Coronary artery (tissue), 2 donors: ENCODE results near the gene CHRNB1.

Experiments used
- DNase-seq: peaks from one replicate; pipeline ENCODE4 v3.0.0-alpha.2; 2017; ENCODE audit warnings: low spot score
- H3K27ac ChIP-seq, 2 donors: fragments of 200-600 bp; sonication (generic); one replicate each; pipeline ENCODE4 v1.5.1; 2016 to 2019
- H3K4me3 ChIP-seq: fragments of 200-600 bp; sonication (generic); 2 replicates; pipeline ENCODE4 v1.5.1; 2016; ENCODE audit warnings: mild to moderate bottlenecking, moderate library complexity
- TF ChIP-seq, protein P1 (sequence below): fragments of 200-600 bp; sonication (generic); IDR thresholded peaks from one replicate; pipeline ENCODE4 v1.5.1; 2019; ENCODE audit warnings: antibody characterized with exemption

Gene CHRNB1

DNA sequence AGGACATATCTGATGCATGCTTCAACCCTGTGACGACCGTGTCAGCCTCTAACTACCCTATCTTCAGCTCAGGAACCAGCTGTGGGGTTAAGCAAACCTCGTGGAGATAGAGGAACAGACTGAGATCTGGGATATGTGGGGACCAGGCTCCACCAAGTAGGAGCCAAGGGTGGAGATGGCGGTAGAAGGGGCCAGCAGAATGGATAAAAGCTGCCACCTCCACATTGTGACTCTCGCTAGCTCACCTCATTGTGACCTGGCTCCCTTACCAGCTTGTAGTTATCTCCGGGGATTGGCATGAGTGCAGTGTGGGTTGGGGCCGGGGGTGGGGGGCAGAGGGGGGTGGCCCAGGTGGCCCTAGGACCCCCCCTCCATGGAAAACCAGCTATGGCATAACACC lies 19.5 kb upstream of the CHRNB1 start, which contains the start of gene SPEM2:
Gene SPEM2, plus strand, starts transcription at position 301 of the 400 bp plus-strand sequence. Its CDS starts 73 bp downstream, at position 374.
- no peak for DNase-seq
- Histone ChIP-seq H3K27ac (no peak within 1 kb of the TSS), H3K4me3 (no peak within 1 kb of the TSS)
- TF ChIP-seq, protein P1, sequence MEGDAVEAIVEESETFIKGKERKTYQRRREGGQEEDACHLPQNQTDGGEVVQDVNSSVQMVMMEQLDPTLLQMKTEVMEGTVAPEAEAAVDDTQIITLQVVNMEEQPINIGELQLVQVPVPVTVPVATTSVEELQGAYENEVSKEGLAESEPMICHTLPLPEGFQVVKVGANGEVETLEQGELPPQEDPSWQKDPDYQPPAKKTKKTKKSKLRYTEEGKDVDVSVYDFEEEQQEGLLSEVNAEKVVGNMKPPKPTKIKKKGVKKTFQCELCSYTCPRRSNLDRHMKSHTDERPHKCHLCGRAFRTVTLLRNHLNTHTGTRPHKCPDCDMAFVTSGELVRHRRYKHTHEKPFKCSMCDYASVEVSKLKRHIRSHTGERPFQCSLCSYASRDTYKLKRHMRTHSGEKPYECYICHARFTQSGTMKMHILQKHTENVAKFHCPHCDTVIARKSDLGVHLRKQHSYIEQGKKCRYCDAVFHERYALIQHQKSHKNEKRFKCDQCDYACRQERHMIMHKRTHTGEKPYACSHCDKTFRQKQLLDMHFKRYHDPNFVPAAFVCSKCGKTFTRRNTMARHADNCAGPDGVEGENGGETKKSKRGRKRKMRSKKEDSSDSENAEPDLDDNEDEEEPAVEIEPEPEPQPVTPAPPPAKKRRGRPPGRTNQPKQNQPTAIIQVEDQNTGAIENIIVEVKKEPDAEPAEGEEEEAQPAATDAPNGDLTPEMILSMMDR, result no peak

DNA sequence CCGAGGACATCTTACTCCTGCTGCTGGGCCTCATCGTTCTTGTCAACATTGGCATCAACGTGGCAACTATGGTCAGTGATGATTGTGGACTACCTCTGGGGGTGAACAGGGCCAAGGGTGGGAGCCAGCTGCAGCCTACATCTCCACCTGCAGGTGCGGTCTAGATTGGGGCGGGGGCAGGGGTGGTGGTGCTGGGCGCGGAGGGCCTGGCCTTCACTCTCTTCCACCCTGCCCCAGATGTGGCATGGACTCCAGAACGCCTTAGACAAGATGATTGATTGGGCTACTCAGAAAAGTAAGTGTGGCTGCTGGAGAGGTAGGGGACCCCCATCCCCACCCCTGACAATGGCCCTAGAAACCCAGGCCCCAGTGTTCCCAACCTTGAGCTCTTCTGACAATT lies 19.1 kb upstream of the CHRNB1 start:
- DNase-seq, result no peak
- Histone ChIP-seq H3K4me3 (no peak overlapping the region), H3K27ac (no peak overlapping the region)
- TF ChIP-seq, protein P1, result no peak

DNA sequence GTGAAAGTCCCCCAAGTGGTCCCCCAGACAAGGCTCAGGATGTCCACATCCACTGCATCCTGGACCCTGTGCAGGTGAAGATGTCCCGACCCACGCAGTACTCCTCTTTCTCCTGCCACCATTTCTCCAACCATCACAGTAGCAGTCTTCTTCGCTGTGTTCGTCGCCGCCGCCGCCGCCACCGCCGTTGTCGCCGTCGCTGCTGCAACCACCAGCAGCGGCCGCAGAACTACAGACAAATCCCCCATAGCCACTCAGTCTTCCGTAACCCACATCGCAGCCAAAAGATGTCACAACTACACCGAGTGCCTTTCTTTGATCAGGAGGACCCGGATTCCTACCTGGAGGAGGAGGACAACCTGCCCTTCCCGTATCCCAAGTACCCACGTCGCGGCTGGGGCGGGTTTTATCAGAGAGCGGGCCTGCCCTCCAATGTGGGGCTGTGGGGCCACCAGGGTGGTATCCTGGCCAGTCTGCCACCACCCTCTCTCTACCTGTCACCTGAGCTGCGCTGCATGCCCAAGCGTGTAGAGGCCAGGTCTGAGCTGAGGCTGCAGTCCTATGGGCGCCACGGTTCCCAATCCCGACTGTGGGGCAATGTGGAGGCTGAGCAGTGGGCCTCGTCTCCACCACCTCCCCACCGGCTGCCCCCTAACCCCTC lies 18.5 kb upstream of the CHRNB1 start:
- no peak overlapping the region for H3K4me3 ChIP-seq
- no peak for DNase-seq
- H3K27ac ChIP-seq, result no peak overlapping the region
- TF ChIP-seq, protein P1, result no peak

DNA sequence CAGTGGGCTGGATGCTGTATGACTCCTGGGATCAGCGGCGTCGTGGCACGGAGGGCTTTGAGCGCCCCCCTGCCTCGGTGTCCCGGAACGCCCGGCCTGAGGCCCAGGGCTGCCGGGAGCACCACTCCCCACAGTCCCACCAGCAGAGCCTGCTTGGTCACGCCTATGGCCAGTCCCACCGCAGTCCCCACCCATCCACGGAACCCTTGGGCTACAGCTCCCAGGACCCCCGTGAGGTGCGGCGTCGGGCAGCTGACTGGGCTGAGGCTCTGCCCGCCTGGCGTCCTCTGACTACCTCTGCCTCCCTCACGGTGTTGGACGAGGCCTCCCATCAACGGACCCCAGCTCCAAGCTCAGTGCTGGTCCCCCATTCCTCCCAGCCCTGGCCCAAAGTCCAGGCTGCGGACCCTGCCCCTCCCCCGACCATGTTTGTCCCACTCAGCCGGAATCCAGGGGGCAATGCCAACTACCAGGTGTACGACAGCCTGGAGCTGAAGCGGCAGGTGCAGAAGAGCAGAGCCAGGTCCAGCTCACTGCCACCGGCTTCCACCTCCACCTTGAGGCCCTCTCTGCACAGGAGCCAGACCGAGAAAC lies 17.9 kb upstream of the CHRNB1 start:
- Histone ChIP-seq H3K27ac (no peak overlapping the region), H3K4me3 (no peak overlapping the region)
- no peak for DNase-seq
- TF ChIP-seq, protein P1, result no peak

DNA sequence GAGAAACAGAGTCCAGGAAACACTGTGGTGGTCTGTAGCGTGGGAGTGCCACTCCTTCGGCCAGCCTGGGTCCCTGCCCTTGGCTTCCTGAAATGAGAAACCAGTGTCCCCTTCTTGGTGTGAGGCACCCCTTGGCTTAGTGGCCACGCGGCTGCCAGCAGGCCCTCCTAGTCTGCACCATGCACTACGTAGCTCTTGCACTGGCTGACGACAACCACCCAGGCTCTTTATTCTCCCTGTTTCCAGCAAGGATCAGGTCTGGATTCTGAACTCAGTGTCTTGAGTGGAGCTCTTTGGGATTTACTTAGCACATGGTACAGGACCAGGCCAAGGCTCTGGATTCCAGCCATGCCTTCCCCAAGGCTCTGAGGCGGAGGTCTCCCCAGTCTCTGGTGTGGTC lies 17.3 kb upstream of the CHRNB1 start:
- H3K4me3 ChIP-seq, result no peak overlapping the region
- DNase-seq, result no peak
- TF ChIP-seq, protein P1, result no peak
- no peak overlapping the region for H3K27ac ChIP-seq

DNA sequence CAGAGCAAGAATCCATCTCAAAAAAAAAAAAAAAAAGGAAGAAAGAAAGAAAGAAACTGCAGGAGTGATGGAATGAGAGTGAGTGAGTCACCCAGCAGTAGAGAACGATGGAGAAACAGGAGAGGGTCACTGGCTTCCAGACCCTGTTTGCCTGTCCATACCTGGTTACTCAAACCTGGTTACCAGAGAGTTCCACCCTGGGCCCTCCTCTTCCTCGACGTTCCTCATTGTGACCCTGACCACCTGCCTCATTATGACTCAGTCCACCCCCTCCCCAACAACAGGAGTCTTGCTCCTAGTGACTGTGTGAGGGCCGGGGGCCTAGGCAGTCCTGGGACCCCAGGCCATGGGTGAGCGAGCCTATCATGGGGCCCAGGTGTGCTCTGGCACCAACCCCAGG lies 16.3 kb upstream of the CHRNB1 start, which contains the start of gene SPEM3:
Gene SPEM3, plus strand, starts transcription at position 301 of the 400 bp plus-strand sequence. Its CDS starts 46 bp downstream, at position 347.
- no peak within 1 kb of the TSS for H3K4me3 ChIP-seq
- TF ChIP-seq, protein P1, result no peak
- DNase-seq, result no peak
- no peak within 1 kb of the TSS for H3K27ac ChIP-seq

DNA sequence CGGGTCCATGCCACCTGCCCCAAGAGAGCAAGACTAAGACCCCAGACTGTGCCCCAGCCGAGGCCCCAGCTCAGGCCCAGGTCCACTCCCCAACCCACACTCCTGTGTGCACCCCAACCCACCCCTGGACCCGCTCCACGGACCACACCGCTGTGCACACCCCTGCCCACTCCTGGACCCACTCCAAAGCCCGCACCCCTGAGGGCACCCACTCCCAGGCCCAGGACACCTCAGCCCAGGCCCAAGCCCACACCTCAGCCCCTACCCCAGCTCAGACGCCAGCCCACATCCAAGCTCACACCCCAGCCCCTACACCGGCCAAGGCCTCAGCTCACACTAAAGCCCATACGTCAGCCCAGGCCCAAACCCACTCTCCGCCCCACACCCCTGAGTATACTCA lies 15.1 kb upstream of the CHRNB1 start:
- TF ChIP-seq, protein P1, result no peak
- DNase-seq, result no peak
- Histone ChIP-seq H3K4me3 (no peak overlapping the region), H3K27ac (no peak overlapping the region)
